OCI-LY1 (cell line): ENCODE data around the gene MAP4K4.

Experiments used
- H2AFZ ChIP-seq: fragments of 200-600 bp; sonication (generic), shearing (Covaris generic); 2 replicates; pipeline ENCODE4 v1.6.0; 2014; ENCODE audit warnings: antibody characterized with exemption, mild to moderate bottlenecking, low read length
- H3F3A ChIP-seq: fragments of 200-600 bp; sonication (generic), shearing (Covaris generic); 2 replicates; pipeline ENCODE4 v1.6.0; 2014; ENCODE audit warnings: mild to moderate bottlenecking, antibody characterized with exemption, low read length, moderate library complexity; ENCODE audit not compliant: insufficient read depth
- H3K27ac ChIP-seq: fragments of 200-600 bp; sonication (generic); 2 replicates; pipeline ENCODE4 v1.5.1; 2014; ENCODE audit warnings: low read length, mixed run types, mild to moderate bottlenecking, low read depth; ENCODE audit not compliant: poor library complexity, severe bottlenecking
- H3K27me3 ChIP-seq: fragments of 200-600 bp; sonication (generic); 2 replicates; pipeline ENCODE4 v1.6.0; 2014; ENCODE audit warnings: antibody characterized with exemption, mild to moderate bottlenecking, low read length, moderate library complexity; ENCODE audit not compliant: insufficient read depth
- H3K36me3 ChIP-seq: fragments of 200-600 bp; sonication (generic); 2 replicates; pipeline ENCODE4 v1.6.1; 2014; ENCODE audit warnings: mild to moderate bottlenecking, antibody characterized with exemption, low read length, moderate library complexity, mixed read lengths; ENCODE audit not compliant: insufficient read depth
- H3K4me1 ChIP-seq: fragments of 200-600 bp; sonication (generic); 2 replicates; pipeline ENCODE4 v1.5.1; 2014; ENCODE audit warnings: mild to moderate bottlenecking, low read length, moderate library complexity; ENCODE audit not compliant: insufficient read depth, severe bottlenecking
- H3K4me2 ChIP-seq: fragments of 200-600 bp; sonication (generic), shearing (Covaris generic); 2 replicates; pipeline ENCODE4 v1.6.1; 2014; ENCODE audit warnings: low read length
- H3K4me3 ChIP-seq: fragments of 200-600 bp; sonication (generic); 2 replicates; pipeline ENCODE4 v1.5.1; 2014; ENCODE audit warnings: low read length, low read depth, mild to moderate bottlenecking, mixed read lengths; ENCODE audit not compliant: poor library complexity, severe bottlenecking
- H3K79me2 ChIP-seq: fragments of 200-600 bp; shearing (Covaris generic); 2 replicates; pipeline ENCODE4 v1.6.1; 2016; ENCODE audit warnings: mixed run types, low read length, mixed read lengths; ENCODE audit not compliant: insufficient read depth
- H3K9ac ChIP-seq: fragments of 200-600 bp; sonication (generic), shearing (Covaris generic); 2 replicates; pipeline ENCODE4 v1.6.1; 2014; ENCODE audit warnings: mild to moderate bottlenecking, low read length, mixed read lengths
- H3K9me2 ChIP-seq: fragments of 200-600 bp; sonication (generic), shearing (Covaris generic); 2 replicates; pipeline ENCODE4 v1.6.1; 2014; ENCODE audit warnings: low read depth, mild to moderate bottlenecking, low read length, mixed read lengths
- H3K9me3 ChIP-seq: fragments of 200-600 bp; shearing (Covaris generic); 2 replicates; pipeline ENCODE4 v1.6.1; 2014; ENCODE audit warnings: low read length, mixed read lengths
- H4K20me1 ChIP-seq: fragments of 200-600 bp; sonication (generic), shearing (Covaris generic); 2 replicates; pipeline ENCODE4 v1.6.0; 2016; ENCODE audit warnings: mild to moderate bottlenecking, low read length; ENCODE audit not compliant: insufficient read depth
- CTCF ChIP-seq: fragments of 200-600 bp; sonication (generic), shearing (Covaris generic); IDR thresholded peaks from 2 replicates; pipeline ENCODE4 v1.5.1; 2017; ENCODE audit warnings: mild to moderate bottlenecking, antibody characterized with exemption, low read length, moderate library complexity, mixed read lengths
- EZH2 ChIP-seq: fragments of 200-600 bp; sonication (generic), shearing (Covaris generic); IDR thresholded peaks from 2 replicates; pipeline ENCODE4 v1.8.0; 2017; ENCODE audit warnings: borderline replicate concordance, mixed run types, mild to moderate bottlenecking, antibody characterized with exemption, low read length, moderate library complexity, mixed read lengths

MAP4K4 gene

GRCh38 chr2:101790857-101791256, 93.3 kb downstream of the MAP4K4 start:
- H3K27ac ChIP-seq: no peak overlapping the region
- no peaks in the 10 kb centered on the region; the same call in 1 of the 2 replicates for H4K20me1 ChIP-seq

GRCh38 chr2:101792208-101792607, 94.7 kb downstream of the MAP4K4 start:
- Histone ChIP-seq H4K20me1 (no peaks in the 10 kb centered on the region; the same call in 1 of the 2 replicates), H2AFZ (no peak overlapping the region), H3K27ac (no peak overlapping the region), H3K9ac (no peak overlapping the region), H3K4me2 (no peak overlapping the region), H3K9me2 (no peaks in the 10 kb centered on the region), H3F3A (no peaks in the 10 kb centered on the region), H3K79me2 (peaks cover 43% of the 10 kb centered on the region), H3K4me1 (peaks cover 37% of the 10 kb centered on the region), H3K27me3 (no peaks in the 10 kb centered on the region), H3K36me3 (peaks cover 7% of the 10 kb centered on the region; the same call in 1 of the 2 replicates), H3K4me3 (no peak overlapping the region), H3K9me3 (no peaks in the 10 kb centered on the region)
- TF ChIP-seq EZH2: no peak
- no peak for TF ChIP-seq CTCF

More at GRCh38 chr2:101790857-101791256, 93.3 kb downstream of the MAP4K4 start:
- Histone ChIP-seq H3K36me3 (peaks cover 7% of the 10 kb centered on the region; the same call in 1 of the 2 replicates), H3K4me3 (no peak overlapping the region), H3K9ac (no peak overlapping the region), H3K4me2 (no peak overlapping the region), H2AFZ (no peak overlapping the region), H3F3A (no peaks in the 10 kb centered on the region), H3K9me2 (no peaks in the 10 kb centered on the region), H3K79me2 (peaks cover 55% of the 10 kb centered on the region), H3K4me1 (peaks cover 23% of the 10 kb centered on the region), H3K27me3 (no peaks in the 10 kb centered on the region), H3K9me3 (no peaks in the 10 kb centered on the region)
- no peak for TF ChIP-seq CTCF
- TF ChIP-seq EZH2: no peak

- H2AFZ ChIP-seq: no peak overlapping the region
- H3K27ac ChIP-seq: no peak overlapping the region
- H3K36me3 ChIP-seq: peaks cover 7% of the 10 kb centered on the region; the same call in 1 of the 2 replicates
- H3K27me3 ChIP-seq: no peaks in the 10 kb centered on the region
- H3K9me2 ChIP-seq: no peaks in the 10 kb centered on the region
- no peaks in the 10 kb centered on the region for H3F3A ChIP-seq
- no peaks in the 10 kb centered on the region for H3K9me3 ChIP-seq
- no peaks in the 10 kb centered on the region; the same call in 1 of the 2 replicates for H4K20me1 ChIP-seq
- peaks cover 34% of the 10 kb centered on the region for H3K79me2 ChIP-seq
- H3K4me1 ChIP-seq: peaks cover 38% of the 10 kb centered on the region
- H3K4me3 ChIP-seq: no peak overlapping the region
- no peak overlapping the region for H3K4me2 ChIP-seq
- no peak overlapping the region for H3K9ac ChIP-seq
- no peak for TF ChIP-seq CTCF
- no peak for TF ChIP-seq EZH2
Observed at GRCh38 chr2:101793277-101793969, 95.9 kb downstream of the MAP4K4 start.
